H1 (cell line): Measurements from ENCODE around the gene ZNF462. TPM values are rescaled to one million over a fixed set of nuclear protein-coding genes. Genes with fewer than 3 reads are reported as not detected.

Experiments
- CTCF ChIA-PET: fragments of 300-600 bp; sonication (Branson Sonifier 250); formaldehyde crosslinking; loops from one replicate; lab custom pipeline; 2021; ENCODE audit not compliant: partially characterized antibody; lab: Charles Lee
- POLR2A ChIA-PET: fragments of 300-600 bp; sonication (Branson Sonifier 250); formaldehyde crosslinking; loops from one replicate; lab custom pipeline; 2021; ENCODE audit warnings: inconsistent platforms; ENCODE audit not compliant: partially characterized antibody; lab: Charles Lee
- DNase-seq, 2 experiments: peaks; one replicate each; pipeline versions ENCODE4 v3.0.0 to v3.0.0-alpha.2; 2010 to 2022; ENCODE audit warnings: low spot score in 2 of 2, low read depth in 1 of 2, mixed read lengths in 1 of 2
- FAIRE-seq: peaks from 2 replicates; lab custom pipeline; 2011; peaks lifted over from hg19 to GRCh38; lab: Jason Lieb, UNC
- H2AFZ ChIP-seq: 2 replicates; pipeline ENCODE4 v1.8.1; 2012; ENCODE audit warnings: low read length, inconsistent platforms
- H2AK5ac ChIP-seq: 2 replicates; pipeline ENCODE4 v1.6.1; 2013; ENCODE audit warnings: low read depth, low read length
- H2BK120ac ChIP-seq: replicated peaks from 2 replicates; pipeline ENCODE3; 2013; ENCODE audit warnings: low read depth, low read length, inconsistent platforms
- H2BK12ac ChIP-seq: 2 replicates; pipeline ENCODE4 v1.6.1; 2013; ENCODE audit warnings: low read depth, low read length
- H2BK15ac ChIP-seq: 2 replicates; pipeline ENCODE4 v1.6.1; 2013; ENCODE audit warnings: low read length
- H2BK20ac ChIP-seq: 2 replicates; pipeline ENCODE4 v1.6.1; 2013; ENCODE audit warnings: low read length
- H2BK5ac ChIP-seq: 2 replicates; pipeline ENCODE4 v1.6.1; 2013; ENCODE audit warnings: low read depth, low read length
- H3K14ac ChIP-seq: 2 replicates; pipeline ENCODE4 v1.6.1; 2013; ENCODE audit warnings: inconsistent platforms; ENCODE audit not compliant: insufficient read length
- H3K18ac ChIP-seq: 2 replicates; pipeline ENCODE4 v1.6.1; 2013; ENCODE audit warnings: low read length; ENCODE audit errors: extremely low read depth
- H3K23ac ChIP-seq: 2 replicates; pipeline ENCODE4 v1.6.1; 2013; ENCODE audit warnings: inconsistent platforms; ENCODE audit not compliant: insufficient read length
- H3K23me2 ChIP-seq: 2 replicates; pipeline ENCODE4 v1.6.1; 2013; ENCODE audit warnings: low read depth, low read length
- H3K27ac ChIP-seq: 2 replicates; pipeline ENCODE4 v1.6.1; 2011; ENCODE audit warnings: low read depth, low read length, inconsistent platforms
- H3K27me3 ChIP-seq, 4 experiments: replicated peaks in 1 of 4; 1 replicate in 1 of 4; 2 replicates in 3 of 4; pipeline versions ENCODE4 v1.6.1 to v1.8.1; 2011 to 2013; ENCODE audit warnings: low read length in 3 of 4, mild to moderate bottlenecking in 3 of 4, inconsistent platforms in 2 of 4, mixed read lengths in 2 of 4, moderate library complexity in 1 of 4; ENCODE audit not compliant: control insufficient read depth in 3 of 4, insufficient read depth in 3 of 4; ENCODE audit errors: extremely low read depth in 1 of 4
- H3K36me3 ChIP-seq, 4 experiments: 2 replicates each; pipeline versions ENCODE4 v1.6.1 to v1.8.1; 2011 to 2013; ENCODE audit warnings: mild to moderate bottlenecking in 4 of 4, low read length in 3 of 4, moderate library complexity in 2 of 4, control low read depth in 1 of 4, inconsistent platforms in 1 of 4; ENCODE audit not compliant: insufficient read depth in 4 of 4, control insufficient read depth in 2 of 4
- H3K4ac ChIP-seq: replicated peaks from 2 replicates; pipeline ENCODE3; 2013; ENCODE audit warnings: low read length, low read depth, mixed read lengths, inconsistent platforms; ENCODE audit not compliant: insufficient read length
- H3K4me1 ChIP-seq, 4 experiments: replicated peaks in 1 of 4; 1 replicate in 1 of 4; 2 replicates in 3 of 4; pipeline versions ENCODE4 v1.6.1 to v1.8.1; 2011 to 2013; ENCODE audit warnings: low read length in 3 of 4, inconsistent platforms in 2 of 4, mixed read lengths in 1 of 4; ENCODE audit not compliant: insufficient read depth in 4 of 4, control insufficient read depth in 3 of 4
- H3K4me2 ChIP-seq, 2 experiments: 2 replicates each; pipeline versions ENCODE4 v1.6.1 to v1.8.1; 2011 to 2013; ENCODE audit warnings: low read depth in 2 of 2, low read length in 2 of 2, control low read depth in 1 of 2, inconsistent platforms in 1 of 2, mild to moderate bottlenecking in 1 of 2; ENCODE audit not compliant: insufficient read depth in 1 of 2
- H3K4me3 ChIP-seq, 4 experiments: fragments of 200-600, 300-600 bp in 1 of 4; sonication (generic), shearing (Covaris generic), sonication (Bioruptor Twin) in 1 of 4; 2 replicates each; pipeline versions ENCODE4 v1.5.1 to v1.8.1; 2011 to 2016; ENCODE audit warnings: low read length in 4 of 4, low read depth in 3 of 4, control low read depth in 2 of 4, inconsistent platforms in 2 of 4, mild to moderate bottlenecking in 2 of 4, mixed read lengths in 1 of 4, moderate library complexity in 1 of 4; ENCODE audit not compliant: insufficient read depth in 2 of 4; ENCODE audit errors: extremely low read depth in 1 of 4
- H3K56ac ChIP-seq: replicated peaks from 2 replicates; pipeline ENCODE3; 2013; ENCODE audit warnings: low read depth, mild to moderate bottlenecking, mixed read lengths, low read length, inconsistent platforms; ENCODE audit not compliant: insufficient read length
- H3K79me1 ChIP-seq: 2 replicates; pipeline ENCODE4 v1.6.1; 2013; ENCODE audit warnings: low read depth, low read length, control low read depth
- H3K79me2 ChIP-seq, 2 experiments: 2 replicates each; pipeline versions ENCODE4 v1.6.1 to v1.8.1; 2012 to 2013; ENCODE audit warnings: low read length in 2 of 2, mild to moderate bottlenecking in 2 of 2, inconsistent platforms in 1 of 2; ENCODE audit not compliant: insufficient read depth in 2 of 2, control insufficient read depth in 1 of 2
- H3K9ac ChIP-seq, 4 experiments: replicated peaks in 1 of 4; 1 replicate in 1 of 4; 2 replicates in 3 of 4; pipeline versions ENCODE4 v1.6.1 to v1.8.1; 2011 to 2013; ENCODE audit warnings: low read depth in 3 of 4, low read length in 3 of 4, control low read depth in 2 of 4, mild to moderate bottlenecking in 2 of 4, moderate library complexity in 2 of 4, inconsistent platforms in 1 of 4; ENCODE audit errors: extremely low read depth in 1 of 4
- H3K9me3 ChIP-seq, 2 experiments: 2 replicates each; pipeline versions ENCODE4 v1.6.1 to v1.8.1; 2012 to 2013; ENCODE audit warnings: mild to moderate bottlenecking in 2 of 2, moderate library complexity in 2 of 2, control low read depth in 1 of 2, inconsistent platforms in 1 of 2, low read depth in 1 of 2, low read length in 1 of 2, mixed read lengths in 1 of 2; ENCODE audit not compliant: insufficient read depth in 2 of 2
- H4K20me1 ChIP-seq, 2 experiments: replicated peaks in 1 of 2; 2 replicates each; pipeline versions ENCODE3 to v1.8.1; 2011 to 2013; ENCODE audit warnings: inconsistent platforms in 2 of 2, low read length in 2 of 2, mild to moderate bottlenecking in 1 of 2; ENCODE audit not compliant: insufficient read depth in 2 of 2, control insufficient read depth in 1 of 2
- H4K5ac ChIP-seq: 2 replicates; pipeline ENCODE4 v1.6.1; 2013; ENCODE audit warnings: low read length, low read depth, mixed read lengths, inconsistent platforms; ENCODE audit not compliant: insufficient read length
- H4K8ac ChIP-seq: 2 replicates; pipeline ENCODE4 v1.8.0; 2013; ENCODE audit warnings: mild to moderate bottlenecking, moderate library complexity, low read length, inconsistent platforms; ENCODE audit not compliant: insufficient read depth; ENCODE audit errors: extremely low read depth
- H4K91ac ChIP-seq: replicated peaks from 2 replicates; pipeline ENCODE3; 2013; ENCODE audit warnings: low read length, mixed read lengths, inconsistent platforms; ENCODE audit not compliant: insufficient read length
- BCL11A ChIP-seq, 2 experiments: IDR thresholded peaks; one replicate each; pipeline ENCODE4 v1.6.1; 2011; ENCODE audit warnings: low read depth in 2 of 2, low read length in 2 of 2, mild to moderate bottlenecking in 2 of 2
- BRCA1 ChIP-seq: IDR thresholded peaks from 2 replicates; pipeline ENCODE4 v1.6.1; 2012; ENCODE audit warnings: low read depth, low read length, improper control_type of control experiment
- CTBP2 ChIP-seq: IDR thresholded peaks from 2 replicates; pipeline ENCODE4 v1.7.0; 2011; ENCODE audit warnings: borderline replicate concordance, mild to moderate bottlenecking, moderate library complexity, mixed read lengths, low read length; ENCODE audit not compliant: insufficient read depth, insufficient read length
- GTF2F1 ChIP-seq: IDR thresholded peaks from 2 replicates; pipeline ENCODE4 v1.6.1; 2012; ENCODE audit warnings: low read depth, low read length, improper control_type of control experiment, borderline replicate concordance
- HDAC2 ChIP-seq, 2 experiments: fragments of 300-600 bp in 1 of 2; sonication (generic) in 1 of 2; IDR thresholded peaks; 2 replicates each; pipeline ENCODE4 v1.6.1; 2011 to 2012; ENCODE audit warnings: low read depth in 2 of 2, low read length in 2 of 2, mild to moderate bottlenecking in 2 of 2, moderate library complexity in 2 of 2, borderline replicate concordance in 1 of 2, inconsistent platforms in 1 of 2
- JUND ChIP-seq: IDR thresholded peaks from 2 replicates; pipeline ENCODE4 v1.6.1; 2011; ENCODE audit warnings: mild to moderate bottlenecking, improper control_type of control experiment, low read length
- PHF8 ChIP-seq: fragments of 200-600 bp; sonication (generic); conservative IDR thresholded peaks from 2 replicates; pipeline ENCODE4 v1.7.1; 2012; ENCODE audit warnings: low read depth, mild to moderate bottlenecking, inconsistent platforms, low read length, moderate library complexity
- SIN3A ChIP-seq, 2 experiments: IDR thresholded peaks in 1 of 2; conservative IDR thresholded peaks in 1 of 2; 2 replicates each; pipeline ENCODE4 v1.6.1; 2011 to 2012; ENCODE audit warnings: low read length in 2 of 2, improper control_type of control experiment in 1 of 2, low read depth in 1 of 2, mild to moderate bottlenecking in 1 of 2
- SP1 ChIP-seq: IDR thresholded peaks from 2 replicates; pipeline ENCODE4 v1.6.1; 2011; ENCODE audit warnings: low read depth, low read length
- SP4 ChIP-seq: IDR thresholded peaks from 2 replicates; pipeline ENCODE4 v1.6.1; 2012; ENCODE audit warnings: low read length, inconsistent platforms
- WGBS, 2 experiments: shearing (Covaris generic) in 1 of 2; methylation state at CpG; one replicate each; pipeline versions ENCODE4 v1.1.6 to v1.1.7; 2013 to 2015; ENCODE audit warnings: low lambda C conversion rate in 2 of 2, mixed read lengths in 2 of 2, inconsistent platforms in 1 of 2, low coverage in 1 of 2, missing lambda C conversion rate in 1 of 2; ENCODE audit not compliant: insufficient replicate concordance in 2 of 2, insufficient coverage in 1 of 2, insufficient read length in 1 of 2; ENCODE audit errors: extremely low coverage in 1 of 2, missing lambda C conversion rate in 1 of 2; 5-methylcytosine and 5-hydroxymethylcytosine counted together
- polyA plus RNA-seq, 7 experiments: library from polyadenylated mRNA; depleted of rRNA in 3 of 7; stranded (reverse) in 5 of 7; unstranded in 2 of 7; fragments of >200 nt in 5 of 7; fragments of 200-250 nt in 2 of 7; gene quantifications; 1 replicate in 5 of 7; 2 replicates in 1 of 7; 4 replicates in 1 of 7; pipeline versions ENCODE4 v1.2.1 to v1.2.3, GENCODE V29; 2011 to 2013; ENCODE audit warnings: missing spikeins in 2 of 7, mixed read lengths in 2 of 7
- total RNA-seq: library from RNA; stranded (reverse); fragmentation: NEBNext Ultra II Directional; extraction: Animal tissue kit (Norgen Biotek cat#: 25700); gene quantifications from 2 replicates; pipeline ENCODE4 v1.2.1, GENCODE V29; 2021

ZNF462 gene
- total and polyA plus RNA-seq, 2 of the 8 experiments (the other 6 are each of a cell fraction or from before 2014, with no cell fraction given) = 30.0 to 163 TPM

DNA sequence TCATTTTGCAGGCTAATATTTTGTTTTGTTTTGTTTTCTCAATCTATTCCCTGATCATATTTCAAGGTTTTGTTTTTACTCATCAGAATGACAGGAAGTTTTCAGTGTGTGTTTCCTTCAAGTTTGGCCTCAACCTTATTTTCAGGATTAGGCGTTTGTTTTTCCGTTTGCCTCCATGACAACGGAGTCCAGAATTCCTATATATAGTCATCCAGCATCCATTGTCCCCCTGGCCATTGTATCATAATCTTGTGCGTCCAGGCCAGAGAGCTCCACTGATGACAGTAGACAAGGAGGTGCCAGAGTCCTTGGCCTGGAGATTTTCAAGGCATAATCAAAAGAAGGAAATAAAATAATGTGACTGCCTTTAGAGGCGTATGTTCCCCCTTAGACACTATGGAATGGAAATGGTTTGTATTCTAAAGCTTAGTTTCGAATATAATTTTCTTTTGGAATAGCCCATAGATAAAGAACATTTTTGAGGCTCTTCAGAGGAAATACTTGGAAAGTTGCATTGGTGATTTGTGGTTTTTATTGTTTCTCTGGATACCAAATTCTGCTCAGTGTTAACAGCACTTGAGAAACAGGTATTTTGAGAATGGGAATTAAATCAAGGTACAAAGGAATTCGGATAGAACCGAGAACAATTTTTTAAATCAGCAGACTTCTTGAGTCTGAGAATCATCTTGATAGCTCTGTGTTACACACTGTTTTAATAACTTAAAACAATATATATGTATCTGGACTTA is 99.8 kb downstream of the ZNF462 start:
- H3K79me1 ChIP-seq = no peaks in the 10 kb centered on the region
- H3K4me2 ChIP-seq = no peak overlapping the region
- no peak overlapping the region for H2AK5ac ChIP-seq
- H4K5ac ChIP-seq = no peak overlapping the region
- H2BK12ac ChIP-seq = no peak overlapping the region
- no peak overlapping the region for H2BK15ac ChIP-seq
- CTCF ChIA-PET = no interaction called here
- peaks cover 0 to 53% of the 10 kb centered on the region in 2 experiments; a peak in 2 of 4 replicates for H3K79me2 ChIP-seq
- no peak overlapping the region for H3K14ac ChIP-seq
- WGBS, 2 experiments = 89% methylated on average over 8 of the region's 8 CpGs; no CpG with 5 or more reads in 1 of the 2 experiments
- POLR2A ChIA-PET = interaction anchor here (1.2 kb wide), 1 partner anchor 101 kb away, joined by 3 read pairs; no protein-coding TSS in a partner anchor
- H2AFZ ChIP-seq = no peak overlapping the region
- H3K4me1 ChIP-seq = peaks cover 0 to 10% (median 6%) of the 10 kb centered on the region in 4 experiments; a peak in 4 of 7 replicates
- H3K36me3 ChIP-seq = peaks cover 2 to 56% (median 29%) of the 10 kb centered on the region in 4 experiments; a peak in 6 of 8 replicates
- H3K56ac ChIP-seq = no peak overlapping the region
- H4K91ac ChIP-seq = no peak overlapping the region
- DNase-seq = no peak
- H3K9ac ChIP-seq = no peak overlapping the region
- no peaks in the 10 kb centered on the region for H4K20me1 ChIP-seq
- H3K9me3 ChIP-seq = no peaks in the 10 kb centered on the region
- H3K23ac ChIP-seq = no peak overlapping the region
- H2BK5ac ChIP-seq = no peak overlapping the region
- no peak overlapping the region for H3K27ac ChIP-seq
- H2BK120ac ChIP-seq = no peak overlapping the region
- H4K8ac ChIP-seq = no peak overlapping the region
- no peak overlapping the region for H3K4ac ChIP-seq
- no peak for FAIRE-seq
- no peak overlapping the region for H3K18ac ChIP-seq
- H2BK20ac ChIP-seq = no peak overlapping the region
- no peaks in the 10 kb centered on the region for H3K23me2 ChIP-seq
- H3K4me3 ChIP-seq = no peak overlapping the region
- H3K27me3 ChIP-seq = no peaks in the 10 kb centered on the region
- TF ChIP-seq BCL11A (IDR thresholded peaks at IDR 0.05; ENCODE audit: low read depth in 2 of 2, low read length in 2 of 2) (no peak), CTBP2 (no peak), BRCA1 (no peak), GTF2F1 (no peak), SP4 (no peak), HDAC2 (IDR thresholded peaks at IDR 0.05; ENCODE audit: borderline replicate concordance in 1 of 2, low read depth in 2 of 2, low read length in 2 of 2) (no peak), PHF8 (no peak), SP1 (no peak), SIN3A (conservative IDR thresholded peaks at IDR 0.05 in 1 of 2, IDR thresholded peaks at IDR 0.05 in 1 of 2; ENCODE audit: low read depth in 1 of 2, low read length in 2 of 2) (no peak), JUND (no peak)
